Endothelial cell of umbilical vein (primary cell): ENCODE measurements around the gene GIMAP7.
"Not testable (repeated sequence)": the region's sequence is repeated elsewhere in the genome, so short reads cannot be mapped to it uniquely, and the experiment has no call there.

Experiments used
- CTCF ChIP-seq, 2 donors: IDR thresholded peaks; 1 replicate in 1 of 2; 2 replicates in 1 of 2; pipeline ENCODE4 v1.5.1; 2011; ENCODE audit warnings: low read length in 2 of 2, mild to moderate bottlenecking in 2 of 2, moderate library complexity in 2 of 2, control low read depth in 1 of 2, inconsistent platforms in 1 of 2, low read depth in 1 of 2; ENCODE audit not compliant: insufficient read depth in 1 of 2; ENCODE audit errors: extremely low read depth in 1 of 2
- EZH2 ChIP-seq: IDR thresholded peaks from 2 replicates; pipeline ENCODE4 v1.6.1; 2012; ENCODE audit warnings: borderline replicate concordance, low read depth, mild to moderate bottlenecking, moderate library complexity, low read length, inconsistent platforms; ENCODE audit not compliant: severe bottlenecking
- FOS ChIP-seq: IDR thresholded peaks from 2 replicates; pipeline ENCODE4 v1.6.1; 2011; ENCODE audit warnings: mild to moderate bottlenecking, low read length, moderate library complexity, borderline replicate concordance; ENCODE audit not compliant: insufficient read depth
- GATA2 ChIP-seq: IDR thresholded peaks from 2 replicates; pipeline ENCODE4 v1.7.0; 2011; ENCODE audit warnings: low read depth, mild to moderate bottlenecking, moderate library complexity, mixed read lengths, low read length; ENCODE audit not compliant: insufficient read length, insufficient read depth
- JUN ChIP-seq: IDR thresholded peaks from 2 replicates; pipeline ENCODE4 v1.6.1; 2011; ENCODE audit warnings: borderline replicate concordance, low read depth; ENCODE audit not compliant: insufficient read length, insufficient read depth
- MAX ChIP-seq: IDR thresholded peaks from 2 replicates; pipeline ENCODE4 v1.6.1; 2011; ENCODE audit not compliant: insufficient read depth, insufficient read length
- MYC ChIP-seq: IDR thresholded peaks from one replicate; pipeline ENCODE4 v1.6.1; 2011; ENCODE audit warnings: mild to moderate bottlenecking, low read depth, low read length
- POLR2A ChIP-seq: IDR thresholded peaks from 2 replicates; pipeline ENCODE4 v1.6.1; 2012; ENCODE audit warnings: low read depth, mild to moderate bottlenecking, control low read depth, low read length
- POLR2AphosphoS5 ChIP-seq: IDR thresholded peaks from 2 replicates; pipeline ENCODE4 v1.6.1; 2012; ENCODE audit warnings: low read depth, mild to moderate bottlenecking, control low read depth, low read length, moderate library complexity; ENCODE audit not compliant: insufficient read depth

- TF ChIP-seq EZH2; FOS; POLR2AphosphoS5; CTCF (IDR thresholded peaks at IDR 0.05; ENCODE audit: extremely low read depth in 1 of 2, insufficient read depth in 1 of 2, low read depth in 1 of 2, low read length in 2 of 2); POLR2A; MAX; MYC: not testable (repeated sequence)
- TF ChIP-seq GATA2 (peak; percentile 67), JUN (peak; percentile 35)
Measured at GRCh38 chr7:150484071-150484470, 30.6 kb upstream of the GIMAP7 start.
